ENCODE data around the gene RBM24.

RBM24 gene

DNA sequence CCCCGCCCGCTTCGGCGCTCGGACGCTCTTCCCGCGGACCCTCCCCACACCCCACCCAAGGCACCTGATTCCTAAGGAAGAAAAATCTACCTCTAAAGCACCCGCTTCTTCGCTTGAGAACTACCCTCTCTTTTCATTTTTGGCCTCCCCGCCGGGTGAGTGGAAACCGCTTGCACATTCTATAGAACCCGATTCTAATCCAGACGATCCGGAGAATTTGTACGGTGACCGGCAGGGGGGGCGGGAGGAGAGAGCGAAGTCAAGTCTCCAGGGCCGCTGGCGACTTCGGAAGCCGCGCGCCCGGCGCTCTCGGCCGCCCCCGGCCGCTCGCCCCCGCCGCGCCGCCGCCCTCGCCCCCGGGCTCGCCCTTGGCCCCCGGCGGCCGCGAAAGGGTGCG is at the start of gene RBM24:
RBM24 (plus strand) TSS at position 262 of the 397 bp plus-strand sequence. CDS start 221 bp downstream, outside the sequence.
- DNase-seq (peak; percentile 40), ATAC-seq (no peak)
- peaks cover 67% of the 10 kb centered on the region for H3K27me3 Mint-ChIP-seq
- H3K9me3 Mint-ChIP-seq: no peaks in the 10 kb centered on the region
- no peak within 1 kb of the TSS for H3K27ac Mint-ChIP-seq
- peaks cover 9% of the 10 kb centered on the region for H3K4me1 Mint-ChIP-seq
- H3K36me3 Mint-ChIP-seq (ENCODE audit: low read depth): peaks cover 3% of the 10 kb centered on the region
- H3K4me3 Mint-ChIP-seq: peak within 1 kb of the TSS; percentile 61

GRCh38 chr6:17233531-17233930 is 47.6 kb upstream of the RBM24 start:
- no peak overlapping the region for H3K4me3 Mint-ChIP-seq
- H3K36me3 Mint-ChIP-seq (ENCODE audit: low read depth): no peaks in the 10 kb centered on the region
- peaks cover 11% of the 10 kb centered on the region for H3K27me3 Mint-ChIP-seq
- peak; percentile 61 for ATAC-seq
- H3K27ac Mint-ChIP-seq: no peak overlapping the region
- DNase-seq: no peak
- no peaks in the 10 kb centered on the region for H3K9me3 Mint-ChIP-seq
- no peaks in the 10 kb centered on the region for H3K4me1 Mint-ChIP-seq

GRCh38 chr6:17237246-17237645 is 43.9 kb upstream of the RBM24 start:
- H3K9me3 Mint-ChIP-seq: peaks cover under 1% of the 10 kb centered on the region
- DNase-seq (no peak), ATAC-seq (no peak)
- peaks cover 14% of the 10 kb centered on the region for H3K27me3 Mint-ChIP-seq
- no peak overlapping the region for H3K27ac Mint-ChIP-seq
- H3K4me1 Mint-ChIP-seq: no peaks in the 10 kb centered on the region
- no peak overlapping the region for H3K4me3 Mint-ChIP-seq
- H3K36me3 Mint-ChIP-seq (ENCODE audit: low read depth): no peaks in the 10 kb centered on the region

- Mint-ChIP-seq H3K4me3 (no peak overlapping the region), H3K36me3 (ENCODE audit: low read depth) (no peaks in the 10 kb centered on the region), H3K27me3 (peaks cover 20% of the 10 kb centered on the region), H3K4me1 (no peaks in the 10 kb centered on the region), H3K9me3 (peaks cover 4% of the 10 kb centered on the region), H3K27ac (no peak overlapping the region)
- DNase-seq: no peak
- ATAC-seq: no peak
These were observed 41.9 kb upstream of the RBM24 start for GRCh38 chr6:17239260-17239659.

GRCh38 chr6:17240803-17241500 is 40.2 kb upstream of the RBM24 start:
- DNase-seq: no peak
- Mint-ChIP-seq H3K27me3 (peaks cover 17% of the 10 kb centered on the region), H3K36me3 (ENCODE audit: low read depth) (no peaks in the 10 kb centered on the region), H3K27ac (no peak overlapping the region), H3K4me3 (no peak overlapping the region), H3K9me3 (peaks cover 4% of the 10 kb centered on the region), H3K4me1 (no peaks in the 10 kb centered on the region)
- no peak for ATAC-seq

DNA sequence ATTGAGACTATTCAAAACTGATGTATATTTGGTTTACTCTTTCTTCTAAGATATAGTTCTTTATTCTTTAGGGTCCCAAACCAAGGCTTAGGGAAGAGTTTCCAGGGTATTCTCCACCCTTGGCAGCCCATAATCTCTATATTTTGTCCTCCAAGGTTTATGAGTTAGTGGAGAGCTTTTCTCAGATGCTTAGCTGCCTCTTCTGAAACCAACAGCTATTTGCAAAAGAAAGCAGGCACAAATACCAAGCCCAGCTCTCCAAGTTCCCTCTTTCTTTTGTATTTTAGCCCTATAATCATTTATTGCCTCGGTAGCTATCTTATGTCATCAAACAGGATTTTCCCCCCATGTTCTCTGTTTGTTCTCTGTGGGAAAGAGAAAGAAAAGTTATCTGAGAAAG is 39.1 kb upstream of the RBM24 start:
- DNase-seq (no peak), ATAC-seq (no peak)
- Mint-ChIP-seq H3K4me3 (no peak overlapping the region), H3K36me3 (ENCODE audit: low read depth) (no peaks in the 10 kb centered on the region), H3K27me3 (peaks cover 11% of the 10 kb centered on the region), H3K9me3 (peaks cover 4% of the 10 kb centered on the region), H3K27ac (no peak overlapping the region), H3K4me1 (no peaks in the 10 kb centered on the region)

DNA sequence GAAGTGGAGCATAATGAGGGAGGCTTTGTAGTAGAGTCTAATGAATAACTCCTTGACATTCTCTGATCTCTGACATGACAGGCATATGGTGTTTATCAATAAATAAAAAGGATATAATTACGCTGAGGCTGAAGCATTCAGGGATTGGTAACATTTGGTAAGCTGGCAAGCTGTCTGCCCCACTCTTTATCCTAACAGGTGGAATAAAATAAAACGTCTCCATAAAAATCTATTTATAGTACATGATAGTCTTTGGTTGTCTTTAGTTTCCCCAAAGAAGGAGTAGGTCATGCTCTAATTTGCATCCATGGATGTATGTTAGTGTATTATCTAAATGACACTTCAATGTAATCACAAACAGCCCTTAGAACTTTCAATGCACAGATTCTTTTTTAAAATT is 30.9 kb upstream of the RBM24 start:
- DNase-seq (no peak), ATAC-seq (no peak)

GRCh38 chr6:17251953-17252352 is 29.2 kb upstream of the RBM24 start:
- H3K27ac Mint-ChIP-seq: no peak overlapping the region
- H3K4me1 Mint-ChIP-seq: no peaks in the 10 kb centered on the region
- peaks cover 4% of the 10 kb centered on the region for H3K9me3 Mint-ChIP-seq
- peaks cover 14% of the 10 kb centered on the region for H3K27me3 Mint-ChIP-seq
- ATAC-seq: no peak
- no peak for DNase-seq
- peaks cover 1% of the 10 kb centered on the region for H3K36me3 Mint-ChIP-seq (ENCODE audit: low read depth)
- H3K4me3 Mint-ChIP-seq: no peak overlapping the region

More for the DNA sequence above, 30.9 kb upstream of the RBM24 start:
- Mint-ChIP-seq H3K4me3 (no peak overlapping the region), H3K4me1 (no peaks in the 10 kb centered on the region), H3K27me3 (peaks cover 14% of the 10 kb centered on the region), H3K36me3 (ENCODE audit: low read depth) (peaks cover 1% of the 10 kb centered on the region), H3K27ac (no peak overlapping the region), H3K9me3 (peaks cover 4% of the 10 kb centered on the region)

- H3K36me3 Mint-ChIP-seq (ENCODE audit: low read depth): no peaks in the 10 kb centered on the region
- ATAC-seq (no peak), DNase-seq (no peak)
- no peaks in the 10 kb centered on the region for H3K9me3 Mint-ChIP-seq
- no peaks in the 10 kb centered on the region for H3K4me1 Mint-ChIP-seq
- peaks cover 13% of the 10 kb centered on the region for H3K27me3 Mint-ChIP-seq
- H3K4me3 Mint-ChIP-seq: no peak overlapping the region
- no peak overlapping the region for H3K27ac Mint-ChIP-seq
These were observed 22.4 kb upstream of the RBM24 start for GRCh38 chr6:17258749-17259148.

- Mint-ChIP-seq H3K27ac (no peak overlapping the region), H3K4me1 (no peaks in the 10 kb centered on the region), H3K9me3 (peaks cover 7% of the 10 kb centered on the region), H3K27me3 (peaks cover 4% of the 10 kb centered on the region), H3K36me3 (ENCODE audit: low read depth) (no peaks in the 10 kb centered on the region), H3K4me3 (no peak overlapping the region)
- no peak for ATAC-seq
- no peak for DNase-seq
These were observed 15.6 kb upstream of the RBM24 start for GRCh38 chr6:17265570-17265969.

- no peaks in the 10 kb centered on the region for H3K4me1 Mint-ChIP-seq
- no peak for ATAC-seq
- no peak overlapping the region for H3K27ac Mint-ChIP-seq
- H3K9me3 Mint-ChIP-seq: peaks cover 7% of the 10 kb centered on the region
- no peak for DNase-seq
- no peaks in the 10 kb centered on the region for H3K36me3 Mint-ChIP-seq (ENCODE audit: low read depth)
- H3K27me3 Mint-ChIP-seq: peaks cover 2% of the 10 kb centered on the region
- no peak overlapping the region for H3K4me3 Mint-ChIP-seq
These were observed 13.6 kb upstream of the RBM24 start for GRCh38 chr6:17267566-17267965.

DNA sequence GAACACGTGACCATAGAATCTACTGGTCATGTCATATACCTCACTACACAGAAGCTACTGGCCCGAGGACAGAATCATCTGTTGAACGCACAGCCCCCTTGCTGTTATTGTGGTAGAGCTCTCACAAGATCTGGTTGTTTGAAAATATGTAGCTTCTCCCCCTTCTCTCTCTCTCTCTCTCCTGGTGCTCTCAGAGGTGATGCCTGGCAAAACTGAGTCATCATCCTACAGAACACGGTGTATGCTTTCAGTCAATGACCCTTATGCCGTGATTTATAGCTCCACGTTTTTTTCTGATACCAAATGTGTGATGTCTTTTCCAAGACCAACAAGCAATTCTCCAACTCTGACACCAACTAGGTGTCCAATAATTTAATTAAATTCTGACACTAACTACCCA is 13.0 kb upstream of the RBM24 start:
- Mint-ChIP-seq H3K27me3 (peaks cover 2% of the 10 kb centered on the region), H3K9me3 (peaks cover 7% of the 10 kb centered on the region), H3K4me1 (no peaks in the 10 kb centered on the region), H3K27ac (no peak overlapping the region), H3K4me3 (no peak overlapping the region), H3K36me3 (ENCODE audit: low read depth) (no peaks in the 10 kb centered on the region)
- DNase-seq (no peak), ATAC-seq (no peak)

GRCh38 chr6:17269840-17270239 is 11.3 kb upstream of the RBM24 start:
- no peaks in the 10 kb centered on the region for H3K36me3 Mint-ChIP-seq (ENCODE audit: low read depth)
- H3K27me3 Mint-ChIP-seq: peaks cover 9% of the 10 kb centered on the region
- peaks cover 7% of the 10 kb centered on the region for H3K9me3 Mint-ChIP-seq
- H3K27ac Mint-ChIP-seq: no peak overlapping the region
- no peaks in the 10 kb centered on the region for H3K4me1 Mint-ChIP-seq
- no peak for DNase-seq
- ATAC-seq: no peak
- no peak overlapping the region for H3K4me3 Mint-ChIP-seq

DNA sequence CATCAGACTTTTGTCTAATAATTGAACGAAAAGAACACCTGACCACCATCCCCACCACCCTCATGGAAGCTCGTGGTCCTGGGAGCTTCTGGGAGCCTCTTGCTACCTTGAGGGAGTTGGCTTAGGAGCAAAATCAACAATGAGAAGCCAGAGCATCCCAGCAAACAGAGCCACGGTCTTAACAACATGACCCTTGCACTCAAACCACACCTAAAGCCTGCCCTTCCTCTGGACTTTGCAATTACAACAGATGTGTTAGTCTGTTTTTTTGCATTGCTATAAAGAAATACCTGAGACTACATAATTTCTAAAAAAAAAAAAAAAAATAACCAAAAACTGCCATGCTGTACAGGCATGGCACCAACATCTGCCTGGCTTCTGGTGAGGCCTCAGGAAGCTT is 9.5 kb upstream of the RBM24 start:
- H3K4me3 Mint-ChIP-seq: no peak overlapping the region
- DNase-seq (no peak), ATAC-seq (no peak)
- H3K9me3 Mint-ChIP-seq: peaks cover 7% of the 10 kb centered on the region
- H3K27ac Mint-ChIP-seq: no peak overlapping the region
- no peaks in the 10 kb centered on the region for H3K36me3 Mint-ChIP-seq (ENCODE audit: low read depth)
- peaks cover 14% of the 10 kb centered on the region for H3K27me3 Mint-ChIP-seq
- no peaks in the 10 kb centered on the region for H3K4me1 Mint-ChIP-seq

GRCh38 chr6:17276766-17277165 is 4.4 kb upstream of the RBM24 start:
- no peaks in the 10 kb centered on the region for H3K36me3 Mint-ChIP-seq (ENCODE audit: low read depth)
- DNase-seq (no peak), ATAC-seq (no peak)
- peaks cover 4% of the 10 kb centered on the region for H3K4me1 Mint-ChIP-seq
- no peak overlapping the region for H3K4me3 Mint-ChIP-seq
- H3K27me3 Mint-ChIP-seq: peaks cover 51% of the 10 kb centered on the region
- H3K27ac Mint-ChIP-seq: no peak overlapping the region
- no peaks in the 10 kb centered on the region for H3K9me3 Mint-ChIP-seq

DNA sequence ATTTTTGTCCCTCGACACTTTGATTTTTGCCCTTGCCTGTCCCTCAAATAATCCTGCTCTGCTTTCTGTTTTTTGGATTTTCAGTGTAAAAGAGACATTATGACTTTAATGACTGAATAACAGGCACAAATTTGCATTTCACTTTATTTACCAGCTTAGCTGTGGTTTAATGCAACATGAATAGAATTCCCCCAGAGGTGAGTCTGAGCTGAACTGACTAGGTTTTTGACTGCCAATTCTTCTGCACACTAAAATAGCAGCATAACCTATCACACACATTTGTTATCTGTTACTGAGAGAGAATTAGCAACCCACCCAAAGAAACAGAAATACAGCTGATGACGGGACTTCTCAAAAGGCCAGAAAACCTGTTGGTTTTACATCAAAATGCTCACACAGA is 3.9 kb upstream of the RBM24 start:
- H3K27me3 Mint-ChIP-seq: peaks cover 56% of the 10 kb centered on the region

More for the DNA sequence above, 3.9 kb upstream of the RBM24 start:
- Mint-ChIP-seq H3K4me3 (no peak overlapping the region), H3K9me3 (no peaks in the 10 kb centered on the region), H3K4me1 (peaks cover 9% of the 10 kb centered on the region), H3K27ac (no peak overlapping the region), H3K36me3 (ENCODE audit: low read depth) (no peaks in the 10 kb centered on the region)
- no peak for DNase-seq
- no peak for ATAC-seq
